HK-2 (cell line): ENCODE results near the gene NET1.
"Not testable (repeated sequence)": the region's sequence is repeated elsewhere in the genome, so short reads cannot be mapped to it uniquely, and the experiment has no call there.

ENCODE experiments used
- DNase-seq: peaks from one replicate; pipeline ENCODE4 v3.0.0-alpha.2; 2018; ENCODE audit not compliant: unreplicated experiment

The NET1 gene

GRCh38 chr10:5412277-5412941 is at the start of gene NET1:
NET1 (plus strand) TSS chr10:5412557; CDS start chr10:5412693, 136 bp downstream.
- peak; percentile 87 for DNase-seq

- DNase-seq, result no peak
These were observed 49.5 kb upstream of the NET1 start for GRCh38 chr10:5362873-5363272.

GRCh38 chr10:5364374-5364773 is 48.0 kb upstream of the NET1 start:
- DNase-seq, result no peak

GRCh38 chr10:5364890-5365338 is 47.4 kb upstream of the NET1 start, which contains the start of gene UCN3:
UCN3 (plus strand) TSS chr10:5364966; CDS start chr10:5373721, 8,755 bp downstream.
- DNase-seq, result no peak

GRCh38 chr10:5365928-5366327 is 46.4 kb upstream of the NET1 start:
- no peak for DNase-seq

- DNase-seq, result no peak
These were observed 42.8 kb upstream of the NET1 start for GRCh38 chr10:5369362-5370158.

GRCh38 chr10:5370493-5371352 is 41.6 kb upstream of the NET1 start:
- no peak for DNase-seq

- no peak for DNase-seq
These were observed 39.0 kb upstream of the NET1 start for GRCh38 chr10:5373307-5373706.

GRCh38 chr10:5373891-5374611 is 38.3 kb upstream of the NET1 start:
- no peak for DNase-seq

- no peak for DNase-seq
These were observed 35.9 kb upstream of the NET1 start for GRCh38 chr10:5376450-5376849.

- DNase-seq, result not testable (repeated sequence)
These were observed 33.2 kb upstream of the NET1 start for GRCh38 chr10:5379202-5379601.

- DNase-seq, result not testable (repeated sequence)
These were observed 32.0 kb upstream of the NET1 start for GRCh38 chr10:5380395-5380794.

GRCh38 chr10:5381187-5381586 is 31.2 kb upstream of the NET1 start:
- no peak for DNase-seq

GRCh38 chr10:5385224-5385623 is 27.1 kb upstream of the NET1 start:
- no peak for DNase-seq

- no peak for DNase-seq
These were observed 25.2 kb upstream of the NET1 start for GRCh38 chr10:5387169-5387568.

- no peak for DNase-seq
These were observed 21.7 kb upstream of the NET1 start for GRCh38 chr10:5390607-5391205.

- no peak for DNase-seq
These were observed 20.6 kb upstream of the NET1 start for GRCh38 chr10:5391790-5392189.

- no peak for DNase-seq
These were observed 18.8 kb upstream of the NET1 start for GRCh38 chr10:5393529-5393928.

GRCh38 chr10:5395168-5395567 is 17.2 kb upstream of the NET1 start:
- DNase-seq, result no peak

- no peak for DNase-seq
These were observed 15.6 kb upstream of the NET1 start for GRCh38 chr10:5396556-5397300.
